Adrenal gland (tissue), 12 donors: Measurements from ENCODE around the gene CELF3. TPM values are rescaled to one million over a fixed set of nuclear protein-coding genes. Genes with fewer than 3 reads are reported as not detected.

ENCODE experiments used
- DNase-seq, 7 donors: peaks; one replicate each; pipeline ENCODE4 v3.0.0-alpha.2; 2019 to 2020
- H3K27ac ChIP-seq, 5 donors: fragments of 200-600 bp; sonication (generic) in 4 of 5; 1 replicate in 3 of 5; 2 replicates in 2 of 5; pipeline versions ENCODE4 v1.5.1 to v1.8.0; 2016 to 2020; ENCODE audit warnings: mild to moderate bottlenecking in 1 of 5
- H3K27me3 ChIP-seq: fragments of 200-600 bp; 2 replicates; pipeline ENCODE4 v1.8.0; 2021
- H3K36me3 ChIP-seq, 2 donors: fragments of 200-600 bp; replicated peaks in 1 of 2; 1 replicate in 1 of 2; 2 replicates in 1 of 2; pipeline versions ENCODE4 v1.5.1 to v1.8.0; 2018 to 2022
- H3K4me1 ChIP-seq, 2 donors: fragments of 200-600 bp; replicated peaks in 1 of 2; 1 replicate in 1 of 2; 2 replicates in 1 of 2; pipeline versions ENCODE4 v1.5.1 to v1.8.0; 2018 to 2021
- H3K4me3 ChIP-seq, 4 donors: fragments of 200-600 bp; sonication (generic) in 3 of 4; one replicate each; pipeline ENCODE4 v1.5.1; 2016 to 2018
- H3K9me3 ChIP-seq, 3 donors: fragments of 200-600 bp; sonication (generic) in 1 of 3; replicated peaks in 1 of 3; 1 replicate in 2 of 3; 2 replicates in 1 of 3; pipeline versions ENCODE4 v1.5.1 to v1.8.0; 2016 to 2021
- POLR2A ChIP-seq, 2 donors: fragments of 450-650 bp; IDR thresholded peaks; one replicate each; pipeline ENCODE4 v1.6.1; 2017; ENCODE audit warnings: antibody characterized with exemption in 2 of 2, mild to moderate bottlenecking in 2 of 2, moderate library complexity in 1 of 2
- WGBS, 4 donors: extraction: QIAGEN DNeasy Blood & Tissue Kit in 2 of 4; methylation state at CpG; one replicate each; pipeline versions ENCODE4 v1.1.5 to v1.1.7; 2013 to 2017; 5-methylcytosine and 5-hydroxymethylcytosine counted together
- intact Hi-C, 2 donors: fragments of 100-400 bp; cut with DNase I; formaldehyde crosslinking; loops; one replicate each; pipeline versions ENCODE4 v1.14.1 to v1.15.0; 2022 to 2023
- polyA plus RNA-seq, 3 donors: library from polyadenylated mRNA; stranded (reverse); fragments of 200-250 nt in 2 of 3; fragments of 350-450 nt in 1 of 3; fragmentation: Illumina TruSeq in 1 of 3; extraction: RNeasy Lipid Tissue Mini Kit (QIAGEN cat#74804) in 1 of 3; gene quantifications; one replicate each; pipeline ENCODE4 v1.2.3, GENCODE V29; 2013 to 2014
- total RNA-seq, 9 donors: library from RNA; depleted of rRNA in 4 of 9; stranded (reverse); fragments of >200 nt in 4 of 9; fragments of 120-200 nt in 1 of 9; fragmentation: NEBNext Ultra II Directional in 1 of 9; extraction: Animal tissue kit (Norgen Biotek cat#: 25700) in 1 of 9; gene quantifications; one replicate each; pipeline versions ENCODE4 v1.1.0 to v1.2.4, GENCODE V29; 2013 to 2023
- TF ChIP-seq, protein P1 (sequence below), 6 experiments: fragments of 450-650 bp in 4 of 6; fragments of 200-600 bp in 2 of 6; sonication (generic) in 1 of 6; IDR thresholded peaks; 1 replicate in 5 of 6; 2 replicates in 1 of 6; pipeline versions ENCODE4 v1.5.1 to v1.8.0; 2016 to 2021; ENCODE audit warnings: antibody characterized with exemption in 6 of 6, mild to moderate bottlenecking in 2 of 6, moderate library complexity in 1 of 6
- donor health status: healthy with polysubstance abuse.
- donor health status: Bipolar disorder and iron deficiency.
- donor health status: DM: yes; HTN: yes; CAD: no.
- donor health status: DM: no; HTN: no; CAD: no.
- donor health status: DM: no; HTN: no; CAD: no.
- donor health status: DM: yes; HTN: yes; CAD: no.

CELF3 gene
- total and polyA plus RNA-seq, 12 donors, result 0.10 to 128 (median 7.7) TPM; not detected in 3

DNA sequence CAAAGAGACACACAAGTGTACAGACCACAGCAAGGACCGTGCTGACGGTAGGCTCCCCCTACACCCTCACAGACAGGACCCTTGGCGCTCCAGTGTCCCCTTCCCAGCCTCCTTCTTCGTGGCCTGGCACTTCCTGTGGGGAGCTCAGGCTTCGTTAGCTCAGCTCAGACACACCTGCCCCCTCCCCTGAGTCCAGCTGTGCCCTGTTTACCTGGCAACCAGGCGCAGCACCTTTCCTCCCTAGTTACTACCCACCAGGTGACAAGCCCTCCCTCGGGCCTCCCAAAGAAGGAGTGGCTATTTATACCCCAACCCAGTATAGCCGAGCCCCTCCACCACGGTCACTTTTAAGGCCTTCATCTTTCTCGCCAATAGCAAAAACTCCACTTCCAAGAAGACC lies 4.7 kb downstream of the CELF3 start:
- intact Hi-C loops, result no loop called here
- no peak overlapping the region for H3K27ac ChIP-seq
- no peaks in the 10 kb centered on the region for H3K36me3 ChIP-seq
- WGBS, 4 donors, result 63 to 76% (median 72%) methylated on average over 6 to 10 of the region's 10 CpGs
- no peaks in the 10 kb centered on the region for H3K27me3 ChIP-seq
- H3K4me3 ChIP-seq, result no peak overlapping the region
- DNase-seq, result no peak
- no peaks in the 10 kb centered on the region for H3K9me3 ChIP-seq
- TF ChIP-seq, protein P1, sequence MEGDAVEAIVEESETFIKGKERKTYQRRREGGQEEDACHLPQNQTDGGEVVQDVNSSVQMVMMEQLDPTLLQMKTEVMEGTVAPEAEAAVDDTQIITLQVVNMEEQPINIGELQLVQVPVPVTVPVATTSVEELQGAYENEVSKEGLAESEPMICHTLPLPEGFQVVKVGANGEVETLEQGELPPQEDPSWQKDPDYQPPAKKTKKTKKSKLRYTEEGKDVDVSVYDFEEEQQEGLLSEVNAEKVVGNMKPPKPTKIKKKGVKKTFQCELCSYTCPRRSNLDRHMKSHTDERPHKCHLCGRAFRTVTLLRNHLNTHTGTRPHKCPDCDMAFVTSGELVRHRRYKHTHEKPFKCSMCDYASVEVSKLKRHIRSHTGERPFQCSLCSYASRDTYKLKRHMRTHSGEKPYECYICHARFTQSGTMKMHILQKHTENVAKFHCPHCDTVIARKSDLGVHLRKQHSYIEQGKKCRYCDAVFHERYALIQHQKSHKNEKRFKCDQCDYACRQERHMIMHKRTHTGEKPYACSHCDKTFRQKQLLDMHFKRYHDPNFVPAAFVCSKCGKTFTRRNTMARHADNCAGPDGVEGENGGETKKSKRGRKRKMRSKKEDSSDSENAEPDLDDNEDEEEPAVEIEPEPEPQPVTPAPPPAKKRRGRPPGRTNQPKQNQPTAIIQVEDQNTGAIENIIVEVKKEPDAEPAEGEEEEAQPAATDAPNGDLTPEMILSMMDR (IDR thresholded peaks at IDR 0.05), result no peak
- TF ChIP-seq POLR2A (IDR thresholded peaks at IDR 0.05), result no peak
- H3K4me1 ChIP-seq, result no peaks in the 10 kb centered on the region

DNA sequence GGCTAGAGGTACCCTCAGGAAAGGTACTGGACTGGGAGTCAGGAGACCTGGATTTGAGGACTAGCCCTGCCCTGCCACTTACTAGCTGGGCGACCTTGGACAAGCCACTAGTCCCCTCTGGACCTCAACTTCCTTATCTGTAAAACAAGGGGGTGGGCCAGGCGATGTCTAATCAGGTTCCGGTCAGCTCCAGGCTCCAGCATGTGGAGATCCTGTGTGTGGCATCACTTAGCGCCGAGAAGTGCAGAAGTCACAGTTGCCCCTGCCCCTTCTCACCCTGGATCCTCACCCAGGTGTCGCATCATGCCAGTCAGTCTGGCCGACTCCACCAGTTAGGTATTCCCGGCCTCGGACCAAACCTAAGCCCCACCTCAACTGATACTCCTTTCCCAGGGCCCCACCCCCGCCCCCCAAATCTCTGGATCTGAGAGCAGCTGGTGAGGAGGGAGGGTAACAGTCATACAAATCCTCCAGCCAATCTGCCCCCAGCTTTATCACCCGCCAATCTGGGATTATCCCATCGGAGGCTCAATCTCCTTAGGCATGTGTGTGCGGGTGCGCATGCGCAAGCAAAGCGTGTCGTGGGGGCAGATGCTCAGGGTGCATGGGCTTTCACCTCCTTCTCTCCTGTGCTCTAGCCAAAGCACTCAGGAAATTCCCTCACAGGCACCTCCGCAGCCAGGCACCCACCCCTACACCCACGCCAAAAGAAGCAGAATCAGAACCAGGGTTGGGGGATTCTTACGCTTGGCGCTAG lies 5.4 kb downstream of the CELF3 start:
- no peaks in the 10 kb centered on the region for H3K4me1 ChIP-seq
- no peaks in the 10 kb centered on the region for H3K36me3 ChIP-seq
- no peaks in the 10 kb centered on the region for H3K27me3 ChIP-seq
- intact Hi-C loops, result no loop called here
- DNase-seq, result no peak
- WGBS, 4 donors, result 80 to 85% (median 83%) methylated on average over 17 to 21 of the region's 21 CpGs
- no peaks in the 10 kb centered on the region for H3K9me3 ChIP-seq
- H3K27ac ChIP-seq, result no peak overlapping the region
- H3K4me3 ChIP-seq, result no peak overlapping the region
- no peak for TF ChIP-seq POLR2A (IDR thresholded peaks at IDR 0.05)
- TF ChIP-seq, protein P1 (IDR thresholded peaks at IDR 0.05), result no peak

DNA sequence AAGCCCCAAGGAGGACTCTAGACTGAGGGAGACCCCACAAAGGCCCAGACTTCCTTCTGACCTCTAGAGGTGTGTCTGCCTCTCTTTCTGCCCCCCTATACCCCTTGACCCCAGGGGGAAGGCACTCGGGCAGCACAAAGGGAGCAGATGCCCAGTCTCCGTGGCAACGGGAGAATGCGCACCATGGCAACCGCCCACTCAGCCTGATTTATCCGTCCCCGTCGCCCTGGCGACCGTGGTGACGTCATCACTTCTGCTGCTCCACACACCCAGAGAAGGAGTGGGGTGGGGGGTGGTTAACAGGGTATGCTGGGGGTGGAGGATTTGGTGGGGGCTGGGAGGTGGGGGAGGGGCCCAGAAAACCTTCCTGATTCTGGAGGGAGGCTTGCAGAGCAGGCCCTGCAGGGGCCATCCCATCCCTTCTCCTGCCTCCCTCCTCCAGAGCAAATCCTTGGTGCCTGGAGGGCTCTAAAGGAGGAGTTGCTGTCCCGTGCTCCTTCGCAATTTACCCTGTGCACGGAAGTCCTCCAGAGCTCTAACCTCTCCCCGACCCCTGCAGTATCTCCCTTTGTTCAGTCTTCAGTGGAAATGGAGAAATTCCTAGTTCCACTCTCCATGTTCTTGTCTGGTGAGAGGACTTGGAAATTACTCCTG lies 6.3 kb downstream of the CELF3 start:
- TF ChIP-seq POLR2A (IDR thresholded peaks at IDR 0.05), result no peak
- TF ChIP-seq, protein P1 (IDR thresholded peaks at IDR 0.05), result no peak
- 32 to 56% (median 54%) methylated on average over 2 to 15 of the region's 15 CpGs for WGBS, 4 donors
- H3K27me3 ChIP-seq, result no peaks in the 10 kb centered on the region
- no peak overlapping the region for H3K4me3 ChIP-seq
- H3K4me1 ChIP-seq, result no peaks in the 10 kb centered on the region
- DNase-seq, result peak in 5 of 7 donors; percentile 17 to 96 (median 59)
- H3K27ac ChIP-seq, result no peak overlapping the region
- intact Hi-C loops, result no loop called here
- H3K36me3 ChIP-seq, result no peaks in the 10 kb centered on the region
- no peaks in the 10 kb centered on the region for H3K9me3 ChIP-seq

DNA sequence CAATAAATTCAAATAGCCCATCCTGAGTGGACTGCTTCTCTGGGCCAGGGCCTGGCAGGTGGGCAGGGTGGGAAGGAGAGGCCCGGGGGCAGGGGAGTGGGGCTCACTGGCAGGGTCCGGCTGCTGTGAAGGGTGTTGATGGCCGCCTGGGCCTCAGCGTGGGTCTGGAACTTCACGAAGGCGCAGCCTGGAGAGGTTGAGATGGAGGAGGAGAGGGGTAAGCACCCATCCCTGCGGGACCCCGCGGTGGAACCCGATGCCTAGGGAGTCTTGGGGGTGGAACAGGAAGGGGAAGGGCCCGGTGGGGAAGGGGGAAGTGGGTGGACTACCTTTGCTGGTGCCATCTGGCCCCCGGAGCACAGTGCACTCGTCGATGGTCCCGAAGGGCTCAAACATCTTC lies 7.7 kb downstream of the CELF3 start:
- Histone ChIP-seq H3K27me3 (no peaks in the 10 kb centered on the region), H3K9me3 (no peaks in the 10 kb centered on the region), H3K4me3 (no peak overlapping the region), H3K4me1 (no peaks in the 10 kb centered on the region), H3K27ac (no peak overlapping the region), H3K36me3 (no peaks in the 10 kb centered on the region)
- WGBS, 4 donors, result 85 to 93% (median 86%) methylated on average over 6 to 15 of the region's 15 CpGs
- DNase-seq, result no peak
- TF ChIP-seq POLR2A (IDR thresholded peaks at IDR 0.05), result no peak
- TF ChIP-seq, protein P1 (IDR thresholded peaks at IDR 0.05), result no peak
- intact Hi-C loops, result no loop called here
